ENCODE results near the gene UBL4B.

Gene UBL4B

GRCh38 chr1:110158261-110158660, 46.0 kb downstream of the UBL4B start:
- no peak for DNase-seq

- no peak for DNase-seq
These were observed 46.9 kb downstream of the UBL4B start for GRCh38 chr1:110159168-110159567.

GRCh38 chr1:110160538-110161100, 48.4 kb downstream of the UBL4B start:
- no peak for DNase-seq

- DNase-seq: no peak
These were observed 48.9 kb downstream of the UBL4B start for GRCh38 chr1:110161165-110161564.

GRCh38 chr1:110161849-110162248, 49.6 kb downstream of the UBL4B start:
- DNase-seq: no peak
